Natural killer cell treated with Interleukin-12 subunit alpha and Interleukin-12 subunit beta and Interleukin-15 and Interleukin-18, amount 100 ng/mL, for 72 hours (primary cell): ENCODE measurements around the gene GGCX. TPM values are rescaled to one million over a fixed set of nuclear protein-coding genes. Genes with fewer than 3 reads are reported as not detected.
"Not testable (repeated sequence)": the region's sequence is repeated elsewhere in the genome, so short reads cannot be mapped to it uniquely, and the experiment has no call there.

Experiments
- ATAC-seq, 2 donors: fragments of 150-1000 bp; cut with Tn5 transposase in 1 of 2; sonication (Bioruptor Pico), chemical (Tn5 transposase) in 1 of 2; 2 replicates each; pipeline ENCODE4 v1.10.0; 2021
- DNase-seq: peaks from one replicate; pipeline ENCODE4 v3.0.0; 2022; ENCODE audit warnings: low spot score
- H3K27ac Mint-ChIP-seq, 2 donors: 1 replicate in 1 of 2; 2 replicates in 1 of 2; pipeline ENCODE4 v1.8.0; 2022; ENCODE audit warnings: mixed read lengths in 2 of 2, mild to moderate bottlenecking in 1 of 2, moderate library complexity in 1 of 2
- H3K27me3 Mint-ChIP-seq, 2 donors: 1 replicate in 1 of 2; 2 replicates in 1 of 2; pipeline ENCODE4 v1.8.0; 2022; ENCODE audit warnings: mixed read lengths in 2 of 2
- H3K36me3 Mint-ChIP-seq: one replicate; pipeline ENCODE4 v1.8.0; 2022; ENCODE audit warnings: mixed read lengths
- H3K4me1 Mint-ChIP-seq, 2 donors: 1 replicate in 1 of 2; 2 replicates in 1 of 2; pipeline ENCODE4 v1.8.0; 2022; ENCODE audit warnings: low read depth in 2 of 2, mixed read lengths in 2 of 2, mild to moderate bottlenecking in 1 of 2
- H3K4me3 Mint-ChIP-seq: one replicate; pipeline ENCODE4 v1.8.0; 2022; ENCODE audit warnings: mixed read lengths
- H3K9me3 Mint-ChIP-seq: 2 replicates; pipeline ENCODE4 v1.8.0; 2022; ENCODE audit warnings: mixed read lengths
- total RNA-seq, 2 donors: library from RNA; stranded (reverse); gene quantifications; one replicate each; pipeline ENCODE4 v1.2.3, GENCODE V29; 2022

The GGCX gene
- total RNA-seq, 2 donors from 2014 or later: 24.9 to 37.1 TPM

- H3K27ac Mint-ChIP-seq: peak overlapping the region; percentile 90 to 94
- peak overlapping the region; percentile 95 for H3K4me3 Mint-ChIP-seq
- H3K9me3 Mint-ChIP-seq: no peaks in the 10 kb centered on the region
- DNase-seq (peak; percentile 47), ATAC-seq (no peak)
- peaks cover 6% of the 10 kb centered on the region for H3K36me3 Mint-ChIP-seq
- H3K4me1 Mint-ChIP-seq: peaks cover 25 to 27% of the 10 kb centered on the region in 2 donors
- H3K27me3 Mint-ChIP-seq: no peaks in the 10 kb centered on the region
These were observed 15.7 kb upstream of the GGCX start for GRCh38 chr2:85577063-85577385.

DNA sequence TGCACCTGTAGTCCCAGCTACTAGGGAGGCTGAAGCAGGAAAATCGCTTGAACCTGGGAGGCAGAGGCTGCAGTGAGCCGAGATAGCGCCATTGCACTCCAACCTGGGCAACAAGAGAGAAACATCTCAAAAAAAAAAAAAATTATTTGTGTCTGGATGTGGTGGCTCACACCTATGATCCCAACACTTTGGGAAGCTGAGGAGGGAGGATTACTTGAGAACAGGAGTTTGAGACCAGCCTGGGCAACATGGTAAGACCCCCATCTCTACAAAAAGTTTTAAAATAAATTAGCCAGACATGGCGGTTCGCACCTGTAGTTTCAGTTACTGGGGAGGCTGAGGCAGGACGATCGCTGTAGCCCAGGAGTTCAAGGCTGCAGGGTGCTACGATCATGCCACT is 14.4 kb upstream of the GGCX start:
- Mint-ChIP-seq H3K27ac (no peak overlapping the region), H3K4me3 (no peak overlapping the region), H3K9me3 (no peaks in the 10 kb centered on the region), H3K36me3 (no peaks in the 10 kb centered on the region), H3K27me3 (peaks cover 0 to 3% of the 10 kb centered on the region in 2 donors), H3K4me1 (peaks cover 18 to 27% of the 10 kb centered on the region in 2 donors)
- DNase-seq: peak; percentile 2
- no peak for ATAC-seq

DNA sequence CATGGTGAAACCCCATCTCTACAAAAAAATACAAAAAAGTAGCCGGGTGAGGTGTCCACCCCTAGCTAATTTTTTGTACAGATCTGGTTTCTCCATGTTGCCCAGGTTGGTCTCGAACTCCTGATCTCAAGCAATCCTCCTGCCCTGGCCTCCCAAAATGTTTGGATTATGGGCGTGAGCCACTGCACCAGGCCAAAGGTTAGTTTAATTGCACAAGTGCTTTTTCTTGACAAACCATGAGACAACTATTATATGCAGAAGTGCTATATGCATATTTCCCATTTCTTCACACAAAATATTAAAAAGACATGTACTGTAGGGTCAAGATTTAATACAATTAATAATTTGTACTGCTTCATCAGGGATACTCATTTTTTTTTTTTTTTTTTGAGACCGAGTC is 5.0 kb upstream of the GGCX start:
- no peaks in the 10 kb centered on the region for H3K36me3 Mint-ChIP-seq
- H3K9me3 Mint-ChIP-seq: no peaks in the 10 kb centered on the region
- ATAC-seq (no peak), DNase-seq (no peak)
- peaks cover 5 to 13% of the 10 kb centered on the region in 2 donors for H3K27me3 Mint-ChIP-seq
- H3K27ac Mint-ChIP-seq: no peak overlapping the region
- peaks cover 5 to 6% of the 10 kb centered on the region in 2 donors for H3K4me1 Mint-ChIP-seq
- no peak overlapping the region for H3K4me3 Mint-ChIP-seq

GRCh38 chr2:85564144-85564563 is 2.9 kb upstream of the GGCX start:
- ATAC-seq (no peak), DNase-seq (no peak)
- Mint-ChIP-seq H3K36me3 (no peaks in the 10 kb centered on the region), H3K4me3 (no peak overlapping the region), H3K27ac (peak overlapping the region in 1 of 2 donors; percentile 5), H3K4me1 (peaks cover 11 to 21% of the 10 kb centered on the region in 2 donors), H3K27me3 (no peaks in the 10 kb centered on the region), H3K9me3 (no peaks in the 10 kb centered on the region)

GRCh38 chr2:85560812-85561279 is 447 bp downstream of the GGCX start:
- H3K36me3 Mint-ChIP-seq: peaks cover 6% of the 10 kb centered on the region
- H3K9me3 Mint-ChIP-seq: no peaks in the 10 kb centered on the region
- peak overlapping the region; percentile 98 for H3K4me3 Mint-ChIP-seq
- H3K4me1 Mint-ChIP-seq: peaks cover 11 to 21% of the 10 kb centered on the region in 2 donors
- peak overlapping the region; percentile 89 to 96 for H3K27ac Mint-ChIP-seq
- DNase-seq (no peak), ATAC-seq (peak in 1 of 2 donors; percentile 50)
- H3K27me3 Mint-ChIP-seq: no peaks in the 10 kb centered on the region

- not testable (repeated sequence) for DNase-seq, ATAC-seq, H3K9me3 Mint-ChIP-seq, H3K27me3 Mint-ChIP-seq, H3K36me3 Mint-ChIP-seq
- Mint-ChIP-seq H3K4me3 (peak overlapping the region; percentile 98), H3K4me1 (peaks cover 11 to 21% of the 10 kb centered on the region in 2 donors), H3K27ac (peak overlapping the region in 1 of 2 donors; percentile 96)
These were observed 928 bp downstream of the GGCX start for GRCh38 chr2:85560403-85560726.

DNA sequence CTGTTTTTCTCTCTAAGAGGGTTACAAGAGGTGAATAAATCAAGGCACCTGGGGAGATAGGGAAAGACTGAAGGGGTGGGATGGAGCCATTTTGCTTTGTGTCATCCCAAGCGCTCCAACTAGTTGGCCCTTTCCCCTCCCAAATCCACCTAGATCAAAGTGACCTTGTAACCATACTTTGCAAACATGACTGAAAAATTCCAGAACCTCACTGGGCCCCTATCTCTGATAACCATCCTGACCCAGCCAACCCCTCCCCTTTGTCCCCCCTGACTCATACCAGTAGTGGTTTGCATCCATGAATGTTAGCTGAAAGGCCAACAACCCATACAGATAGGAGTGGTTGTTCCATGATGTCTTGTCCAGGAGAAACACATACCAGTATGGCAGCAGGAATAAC is 3.1 kb downstream of the GGCX start:
- DNase-seq (no peak), ATAC-seq (no peak)
- no peak overlapping the region for H3K27ac Mint-ChIP-seq
- H3K4me3 Mint-ChIP-seq: no peak overlapping the region
- H3K9me3 Mint-ChIP-seq: no peaks in the 10 kb centered on the region
- H3K36me3 Mint-ChIP-seq: peaks cover 6% of the 10 kb centered on the region
- H3K27me3 Mint-ChIP-seq: no peaks in the 10 kb centered on the region
- H3K4me1 Mint-ChIP-seq: peaks cover 9 to 21% of the 10 kb centered on the region in 2 donors

DNA sequence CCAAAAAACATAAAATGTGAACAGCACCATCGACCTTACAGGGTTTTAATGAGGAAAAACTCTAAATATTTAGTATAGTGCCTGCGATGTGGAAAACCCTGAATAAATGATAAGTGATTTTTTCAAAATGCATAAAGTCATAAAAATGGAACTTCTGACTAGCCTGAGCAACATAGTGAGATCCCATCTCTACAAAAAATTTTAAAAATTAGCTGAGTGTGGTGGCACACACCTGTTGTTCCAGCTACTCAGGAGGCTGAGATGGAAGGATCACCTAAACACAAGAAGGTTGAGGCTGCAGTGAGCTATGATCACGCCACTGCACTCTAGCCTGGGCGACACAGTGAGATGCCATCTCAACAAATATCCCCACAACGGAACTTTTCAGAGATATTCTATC is 4.2 kb downstream of the GGCX start:
- peaks cover 6% of the 10 kb centered on the region for H3K36me3 Mint-ChIP-seq

DNA sequence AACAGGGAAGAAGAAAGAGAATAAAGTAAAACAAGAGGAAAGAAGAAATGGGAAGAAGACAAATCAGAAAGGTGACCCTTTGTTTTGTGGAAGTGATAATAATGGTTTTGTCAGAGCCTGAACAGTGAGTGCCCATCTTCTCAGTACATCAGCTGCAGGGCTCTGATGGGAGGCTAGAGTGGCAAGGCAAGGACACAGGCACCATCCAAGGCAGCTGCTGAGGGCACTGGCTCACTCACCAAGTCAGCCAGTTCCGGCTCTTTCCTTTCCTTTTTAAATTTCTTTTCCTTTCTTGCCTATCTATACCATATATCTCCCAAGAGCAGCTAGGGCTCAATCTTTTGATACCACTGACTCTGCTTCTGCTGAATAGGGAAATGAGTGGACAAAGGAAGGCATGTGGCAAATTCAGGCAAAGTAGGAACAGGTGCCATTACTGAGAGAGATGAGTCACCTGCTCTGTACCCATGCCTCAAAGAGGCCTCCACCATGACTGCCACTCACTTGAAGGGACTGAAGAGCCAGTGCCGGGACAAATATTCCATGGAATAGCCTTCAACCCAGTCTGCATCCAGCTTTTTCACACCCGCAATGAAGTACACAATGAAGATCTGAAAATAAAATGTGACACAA is 6.2 kb downstream of the GGCX start:
- no peak for ATAC-seq
- peaks cover 12% of the 10 kb centered on the region for H3K36me3 Mint-ChIP-seq
- DNase-seq: no peak
- H3K27me3 Mint-ChIP-seq: no peaks in the 10 kb centered on the region
- no peaks in the 10 kb centered on the region for H3K9me3 Mint-ChIP-seq
- peaks cover 4 to 12% of the 10 kb centered on the region in 2 donors for H3K4me1 Mint-ChIP-seq
- H3K27ac Mint-ChIP-seq: no peak overlapping the region
- no peak overlapping the region for H3K4me3 Mint-ChIP-seq

More for the DNA sequence above, 4.2 kb downstream of the GGCX start:
- ATAC-seq: no peak
- no peak overlapping the region for H3K4me3 Mint-ChIP-seq
- H3K9me3 Mint-ChIP-seq: no peaks in the 10 kb centered on the region
- no peak for DNase-seq
- no peaks in the 10 kb centered on the region for H3K27me3 Mint-ChIP-seq
- no peak overlapping the region for H3K27ac Mint-ChIP-seq
- peaks cover 10 to 24% of the 10 kb centered on the region in 2 donors for H3K4me1 Mint-ChIP-seq

- Mint-ChIP-seq H3K4me3 (no peak overlapping the region), H3K27ac (no peak overlapping the region), H3K36me3 (peaks cover 12% of the 10 kb centered on the region), H3K27me3 (no peaks in the 10 kb centered on the region), H3K9me3 (no peaks in the 10 kb centered on the region), H3K4me1 (peaks cover 4 to 5% of the 10 kb centered on the region in 2 donors)
- no peak for ATAC-seq
- DNase-seq: no peak
These were observed 8.1 kb downstream of the GGCX start for GRCh38 chr2:85553184-85553583.

GRCh38 chr2:85551698-85552678 is 9.3 kb downstream of the GGCX start:
- ATAC-seq (peak; percentile 69 to 73), DNase-seq (peak; percentile 86)
- Mint-ChIP-seq H3K27me3 (no peaks in the 10 kb centered on the region), H3K4me3 (no peak overlapping the region), H3K4me1 (peaks cover 4 to 5% of the 10 kb centered on the region in 2 donors), H3K27ac (no peak overlapping the region), H3K36me3 (peaks cover 6% of the 10 kb centered on the region), H3K9me3 (no peaks in the 10 kb centered on the region)

GRCh38 chr2:85550486-85550885 is 10.8 kb downstream of the GGCX start:
- no peak overlapping the region for H3K4me3 Mint-ChIP-seq
- H3K27me3 Mint-ChIP-seq: no peaks in the 10 kb centered on the region
- peaks cover 6% of the 10 kb centered on the region for H3K36me3 Mint-ChIP-seq
- no peaks in the 10 kb centered on the region for H3K9me3 Mint-ChIP-seq
- H3K27ac Mint-ChIP-seq: no peak overlapping the region
- H3K4me1 Mint-ChIP-seq: peaks cover 4 to 5% of the 10 kb centered on the region in 2 donors
- no peak for ATAC-seq
- DNase-seq: no peak

DNA sequence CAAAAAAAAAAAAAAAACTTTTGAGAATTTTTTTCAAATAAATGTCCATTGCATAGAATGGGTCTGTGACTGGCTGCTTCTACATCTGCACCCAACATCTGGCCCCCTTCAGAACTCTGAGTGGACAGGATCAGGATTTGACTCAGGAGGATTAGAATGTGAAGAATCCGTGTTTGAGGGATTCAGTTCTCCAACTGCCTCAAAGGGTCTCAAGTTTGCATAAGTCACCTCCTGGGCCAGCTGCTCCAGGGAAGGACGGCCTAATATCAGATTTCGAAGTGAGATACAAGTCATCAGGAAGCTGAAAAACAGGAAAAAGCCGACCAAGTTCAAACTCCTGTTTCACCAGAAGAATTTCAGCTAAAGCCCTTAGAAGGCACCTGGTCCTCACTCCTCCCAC is 11.5 kb downstream of the GGCX start:
- H3K4me3 Mint-ChIP-seq: no peak overlapping the region
- H3K27ac Mint-ChIP-seq: no peak overlapping the region
- peaks cover 11% of the 10 kb centered on the region for H3K36me3 Mint-ChIP-seq

DNA sequence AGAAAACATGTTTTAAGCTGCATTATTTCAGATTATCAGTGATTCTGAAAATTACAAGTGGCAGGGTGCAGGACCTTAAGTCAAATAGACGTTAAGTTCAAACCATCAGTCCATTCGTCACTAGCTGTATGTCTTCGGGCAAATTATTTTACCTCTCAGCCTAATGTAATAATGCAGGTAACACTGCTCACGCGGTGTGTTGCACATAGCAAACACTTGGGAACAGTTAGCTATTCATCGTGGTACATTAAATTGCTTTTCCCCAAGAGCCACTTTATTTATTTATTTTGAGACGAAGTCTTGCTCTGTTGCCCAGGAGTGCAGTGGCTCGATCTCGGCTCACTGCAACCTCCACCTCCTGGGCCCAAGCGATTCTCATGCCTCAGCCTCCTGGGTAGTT is 12.2 kb downstream of the GGCX start:
- Mint-ChIP-seq H3K27me3 (no peaks in the 10 kb centered on the region), H3K9me3 (no peaks in the 10 kb centered on the region), H3K27ac (no peak overlapping the region), H3K36me3 (peaks cover 16% of the 10 kb centered on the region), H3K4me1 (peaks cover 7 to 10% of the 10 kb centered on the region in 2 donors), H3K4me3 (no peak overlapping the region)
- no peak for ATAC-seq
- no peak for DNase-seq

More for the DNA sequence above, 11.5 kb downstream of the GGCX start:
- no peaks in the 10 kb centered on the region for H3K27me3 Mint-ChIP-seq
- no peaks in the 10 kb centered on the region for H3K9me3 Mint-ChIP-seq
- ATAC-seq: no peak
- peaks cover 4 to 5% of the 10 kb centered on the region in 2 donors for H3K4me1 Mint-ChIP-seq
- DNase-seq: no peak
